H1 (cell line): ENCODE measurements around the gene CAMKK1. TPM values are rescaled to one million over a fixed set of nuclear protein-coding genes. Genes with fewer than 3 reads are reported as not detected.

Experiments
- CTCF ChIA-PET: fragments of 300-600 bp; sonication (Branson Sonifier 250); formaldehyde crosslinking; loops from one replicate; lab custom pipeline; 2021; ENCODE audit not compliant: partially characterized antibody; lab: Charles Lee
- POLR2A ChIA-PET: fragments of 300-600 bp; sonication (Branson Sonifier 250); formaldehyde crosslinking; loops from one replicate; lab custom pipeline; 2021; ENCODE audit warnings: inconsistent platforms; ENCODE audit not compliant: partially characterized antibody; lab: Charles Lee
- DNase-seq, 2 experiments: peaks; one replicate each; pipeline versions ENCODE4 v3.0.0 to v3.0.0-alpha.2; 2010 to 2022; ENCODE audit warnings: low spot score in 2 of 2, low read depth in 1 of 2, mixed read lengths in 1 of 2
- FAIRE-seq: peaks from 2 replicates; lab custom pipeline; 2011; peaks lifted over from hg19 to GRCh38; lab: Jason Lieb, UNC
- H2AFZ ChIP-seq: 2 replicates; pipeline ENCODE4 v1.8.1; 2012; ENCODE audit warnings: low read length, inconsistent platforms
- H2AK5ac ChIP-seq: 2 replicates; pipeline ENCODE4 v1.6.1; 2013; ENCODE audit warnings: low read depth, low read length
- H2BK120ac ChIP-seq: replicated peaks from 2 replicates; pipeline ENCODE3; 2013; ENCODE audit warnings: low read depth, low read length, inconsistent platforms
- H2BK12ac ChIP-seq: 2 replicates; pipeline ENCODE4 v1.6.1; 2013; ENCODE audit warnings: low read depth, low read length
- H2BK15ac ChIP-seq: 2 replicates; pipeline ENCODE4 v1.6.1; 2013; ENCODE audit warnings: low read length
- H2BK20ac ChIP-seq: 2 replicates; pipeline ENCODE4 v1.6.1; 2013; ENCODE audit warnings: low read length
- H2BK5ac ChIP-seq: 2 replicates; pipeline ENCODE4 v1.6.1; 2013; ENCODE audit warnings: low read depth, low read length
- H3K14ac ChIP-seq: 2 replicates; pipeline ENCODE4 v1.6.1; 2013; ENCODE audit warnings: inconsistent platforms; ENCODE audit not compliant: insufficient read length
- H3K18ac ChIP-seq: 2 replicates; pipeline ENCODE4 v1.6.1; 2013; ENCODE audit warnings: low read length; ENCODE audit errors: extremely low read depth
- H3K23ac ChIP-seq: 2 replicates; pipeline ENCODE4 v1.6.1; 2013; ENCODE audit warnings: inconsistent platforms; ENCODE audit not compliant: insufficient read length
- H3K23me2 ChIP-seq: 2 replicates; pipeline ENCODE4 v1.6.1; 2013; ENCODE audit warnings: low read depth, low read length
- H3K27ac ChIP-seq: 2 replicates; pipeline ENCODE4 v1.6.1; 2011; ENCODE audit warnings: low read depth, low read length, inconsistent platforms
- H3K27me3 ChIP-seq, 4 experiments: replicated peaks in 1 of 4; 1 replicate in 1 of 4; 2 replicates in 3 of 4; pipeline versions ENCODE4 v1.6.1 to v1.8.1; 2011 to 2013; ENCODE audit warnings: low read length in 3 of 4, mild to moderate bottlenecking in 3 of 4, inconsistent platforms in 2 of 4, mixed read lengths in 2 of 4, moderate library complexity in 1 of 4; ENCODE audit not compliant: control insufficient read depth in 3 of 4, insufficient read depth in 3 of 4; ENCODE audit errors: extremely low read depth in 1 of 4
- H3K36me3 ChIP-seq, 4 experiments: 2 replicates each; pipeline versions ENCODE4 v1.6.1 to v1.8.1; 2011 to 2013; ENCODE audit warnings: mild to moderate bottlenecking in 4 of 4, low read length in 3 of 4, moderate library complexity in 2 of 4, control low read depth in 1 of 4, inconsistent platforms in 1 of 4; ENCODE audit not compliant: insufficient read depth in 4 of 4, control insufficient read depth in 2 of 4
- H3K4ac ChIP-seq: replicated peaks from 2 replicates; pipeline ENCODE3; 2013; ENCODE audit warnings: low read length, low read depth, mixed read lengths, inconsistent platforms; ENCODE audit not compliant: insufficient read length
- H3K4me1 ChIP-seq, 4 experiments: replicated peaks in 1 of 4; 1 replicate in 1 of 4; 2 replicates in 3 of 4; pipeline versions ENCODE4 v1.6.1 to v1.8.1; 2011 to 2013; ENCODE audit warnings: low read length in 3 of 4, inconsistent platforms in 2 of 4, mixed read lengths in 1 of 4; ENCODE audit not compliant: insufficient read depth in 4 of 4, control insufficient read depth in 3 of 4
- H3K4me2 ChIP-seq, 2 experiments: 2 replicates each; pipeline versions ENCODE4 v1.6.1 to v1.8.1; 2011 to 2013; ENCODE audit warnings: low read depth in 2 of 2, low read length in 2 of 2, control low read depth in 1 of 2, inconsistent platforms in 1 of 2, mild to moderate bottlenecking in 1 of 2; ENCODE audit not compliant: insufficient read depth in 1 of 2
- H3K4me3 ChIP-seq, 4 experiments: fragments of 200-600, 300-600 bp in 1 of 4; sonication (generic), shearing (Covaris generic), sonication (Bioruptor Twin) in 1 of 4; 2 replicates each; pipeline versions ENCODE4 v1.5.1 to v1.8.1; 2011 to 2016; ENCODE audit warnings: low read length in 4 of 4, low read depth in 3 of 4, control low read depth in 2 of 4, inconsistent platforms in 2 of 4, mild to moderate bottlenecking in 2 of 4, mixed read lengths in 1 of 4, moderate library complexity in 1 of 4; ENCODE audit not compliant: insufficient read depth in 2 of 4; ENCODE audit errors: extremely low read depth in 1 of 4
- H3K56ac ChIP-seq: replicated peaks from 2 replicates; pipeline ENCODE3; 2013; ENCODE audit warnings: low read depth, mild to moderate bottlenecking, mixed read lengths, low read length, inconsistent platforms; ENCODE audit not compliant: insufficient read length
- H3K79me1 ChIP-seq: 2 replicates; pipeline ENCODE4 v1.6.1; 2013; ENCODE audit warnings: low read depth, low read length, control low read depth
- H3K79me2 ChIP-seq, 2 experiments: 2 replicates each; pipeline versions ENCODE4 v1.6.1 to v1.8.1; 2012 to 2013; ENCODE audit warnings: low read length in 2 of 2, mild to moderate bottlenecking in 2 of 2, inconsistent platforms in 1 of 2; ENCODE audit not compliant: insufficient read depth in 2 of 2, control insufficient read depth in 1 of 2
- H3K9ac ChIP-seq, 4 experiments: replicated peaks in 1 of 4; 1 replicate in 1 of 4; 2 replicates in 3 of 4; pipeline versions ENCODE4 v1.6.1 to v1.8.1; 2011 to 2013; ENCODE audit warnings: low read depth in 3 of 4, low read length in 3 of 4, control low read depth in 2 of 4, mild to moderate bottlenecking in 2 of 4, moderate library complexity in 2 of 4, inconsistent platforms in 1 of 4; ENCODE audit errors: extremely low read depth in 1 of 4
- H3K9me3 ChIP-seq, 2 experiments: 2 replicates each; pipeline versions ENCODE4 v1.6.1 to v1.8.1; 2012 to 2013; ENCODE audit warnings: mild to moderate bottlenecking in 2 of 2, moderate library complexity in 2 of 2, control low read depth in 1 of 2, inconsistent platforms in 1 of 2, low read depth in 1 of 2, low read length in 1 of 2, mixed read lengths in 1 of 2; ENCODE audit not compliant: insufficient read depth in 2 of 2
- H4K20me1 ChIP-seq, 2 experiments: replicated peaks in 1 of 2; 2 replicates each; pipeline versions ENCODE3 to v1.8.1; 2011 to 2013; ENCODE audit warnings: inconsistent platforms in 2 of 2, low read length in 2 of 2, mild to moderate bottlenecking in 1 of 2; ENCODE audit not compliant: insufficient read depth in 2 of 2, control insufficient read depth in 1 of 2
- H4K5ac ChIP-seq: 2 replicates; pipeline ENCODE4 v1.6.1; 2013; ENCODE audit warnings: low read length, low read depth, mixed read lengths, inconsistent platforms; ENCODE audit not compliant: insufficient read length
- H4K8ac ChIP-seq: 2 replicates; pipeline ENCODE4 v1.8.0; 2013; ENCODE audit warnings: mild to moderate bottlenecking, moderate library complexity, low read length, inconsistent platforms; ENCODE audit not compliant: insufficient read depth; ENCODE audit errors: extremely low read depth
- H4K91ac ChIP-seq: replicated peaks from 2 replicates; pipeline ENCODE3; 2013; ENCODE audit warnings: low read length, mixed read lengths, inconsistent platforms; ENCODE audit not compliant: insufficient read length
- EGR1 ChIP-seq: IDR thresholded peaks from 2 replicates; pipeline ENCODE4 v1.6.1; 2011; ENCODE audit warnings: low read depth, low read length, borderline replicate concordance
- HDAC2 ChIP-seq, 2 experiments: fragments of 300-600 bp in 1 of 2; sonication (generic) in 1 of 2; IDR thresholded peaks; 2 replicates each; pipeline ENCODE4 v1.6.1; 2011 to 2012; ENCODE audit warnings: low read depth in 2 of 2, low read length in 2 of 2, mild to moderate bottlenecking in 2 of 2, moderate library complexity in 2 of 2, borderline replicate concordance in 1 of 2, inconsistent platforms in 1 of 2
- KDM4A ChIP-seq: IDR thresholded peaks from one replicate; pipeline ENCODE4 v1.7.1; 2012; ENCODE audit warnings: low read depth, mild to moderate bottlenecking, moderate library complexity, low read length, inconsistent platforms; ENCODE audit not compliant: severe bottlenecking
- SIRT6 ChIP-seq: IDR thresholded peaks from one replicate; pipeline ENCODE4 v1.7.1; 2012; ENCODE audit warnings: low read length, inconsistent platforms
- WGBS, 2 experiments: shearing (Covaris generic) in 1 of 2; methylation state at CpG; one replicate each; pipeline versions ENCODE4 v1.1.6 to v1.1.7; 2013 to 2015; ENCODE audit warnings: low lambda C conversion rate in 2 of 2, mixed read lengths in 2 of 2, inconsistent platforms in 1 of 2, low coverage in 1 of 2, missing lambda C conversion rate in 1 of 2; ENCODE audit not compliant: insufficient replicate concordance in 2 of 2, insufficient coverage in 1 of 2, insufficient read length in 1 of 2; ENCODE audit errors: extremely low coverage in 1 of 2, missing lambda C conversion rate in 1 of 2; 5-methylcytosine and 5-hydroxymethylcytosine counted together
- polyA plus RNA-seq, 7 experiments: library from polyadenylated mRNA; depleted of rRNA in 3 of 7; stranded (reverse) in 5 of 7; unstranded in 2 of 7; fragments of >200 nt in 5 of 7; fragments of 200-250 nt in 2 of 7; gene quantifications; 1 replicate in 5 of 7; 2 replicates in 1 of 7; 4 replicates in 1 of 7; pipeline versions ENCODE4 v1.2.1 to v1.2.3, GENCODE V29; 2011 to 2013; ENCODE audit warnings: missing spikeins in 2 of 7, mixed read lengths in 2 of 7
- total RNA-seq: library from RNA; stranded (reverse); fragmentation: NEBNext Ultra II Directional; extraction: Animal tissue kit (Norgen Biotek cat#: 25700); gene quantifications from 2 replicates; pipeline ENCODE4 v1.2.1, GENCODE V29; 2021
- TF ChIP-seq, protein P1 (sequence below): IDR thresholded peaks from 2 replicates; pipeline ENCODE4 v1.6.1; 2012; ENCODE audit warnings: inconsistent platforms

Gene CAMKK1
- total and polyA plus RNA-seq, 2 of the 8 experiments (the other 6 are each of a cell fraction or from before 2014, with no cell fraction given): 7.1 to 7.6 TPM

DNA sequence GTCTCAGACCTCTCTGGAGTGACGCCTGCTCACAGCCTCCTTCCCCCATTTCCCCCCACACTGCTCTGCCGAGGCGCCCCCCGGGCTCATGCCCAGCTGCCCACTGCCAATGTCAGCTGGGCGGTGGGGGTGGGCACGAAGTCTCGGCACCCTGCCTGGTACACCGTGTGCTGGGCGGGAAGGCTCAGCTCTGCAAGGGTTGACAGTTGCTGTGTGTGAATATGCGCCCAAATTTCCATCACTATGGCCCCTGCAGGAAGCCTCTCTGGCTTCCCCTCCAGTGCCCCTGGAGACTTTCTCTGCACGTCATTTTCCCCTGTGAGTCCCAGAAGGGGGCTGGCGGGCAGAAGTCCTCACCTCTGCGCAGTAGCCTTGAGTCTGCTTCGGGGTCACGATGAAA is 11.6 kb upstream of the CAMKK1 start:
- Histone ChIP-seq H2BK12ac (peak overlapping the region; percentile 96; the same call in 1 of the 2 replicates), H3K9me3 (no peaks in the 10 kb centered on the region), H3K14ac (no peak overlapping the region), H3K4me1 (peaks cover 0 to 31% (median 25%) of the 10 kb centered on the region in 4 experiments; a peak in 6 of 7 replicates), H2AK5ac (0 out of 2 replicates have a peak overlapping the region, but pooled peaks have one; percentile 65), H2BK120ac (no peak overlapping the region), H3K9ac (no peak overlapping the region), H3K36me3 (0 out of 8 replicates have a peak, but pooled peaks cover 0 to 2% (median 0%) of the 10 kb centered on the region in 4 experiments), H4K20me1 (no peaks in the 10 kb centered on the region), H3K79me2 (no peaks in the 10 kb centered on the region), H3K18ac (peak overlapping the region; percentile 98), H3K4me2 (peak overlapping the region; percentile 18 to 60; a peak in 3 of 4 replicates), H2AFZ (no peak overlapping the region), H2BK15ac (0 out of 2 replicates have a peak overlapping the region, but pooled peaks have one; percentile 88), H4K91ac (peak overlapping the region; percentile 22), H3K56ac (no peak overlapping the region), H2BK5ac (peak overlapping the region; percentile 96; the same call in 1 of the 2 replicates), H3K27ac (no peak overlapping the region), H3K23me2 (peaks cover 5% of the 10 kb centered on the region; the same call in 1 of the 2 replicates), H3K79me1 (no peaks in the 10 kb centered on the region), H3K4me3 (no peak overlapping the region), H3K27me3 (no peaks in the 10 kb centered on the region), H3K4ac (no peak overlapping the region), H4K5ac (no peak overlapping the region), H3K23ac (no peak overlapping the region), H4K8ac (peak overlapping the region; percentile 51), H2BK20ac (peak overlapping the region; percentile 90; the same call in 1 of the 2 replicates)
- WGBS, 2 experiments: 13% methylated on average over 7 of the region's 15 CpGs; no CpG with 5 or more reads in 1 of the 2 experiments
- ChIA-PET POLR2A (interaction anchor here (0.9 to 3.8 kb wide), 6 partner anchors 11 to 62 kb away, joined by 3 to 22 read pairs (median 4); partner anchors contain the start of genes CAMKK1 and NCBP3), CTCF (interaction anchor here (0.9 to 13.2 kb wide), 9 partner anchors 10 to 167 kb away, joined by 3 to 131 read pairs (median 17); partner anchors contain the start of genes CAMKK1 and NCBP3)
- no peak for DNase-seq
- FAIRE-seq: no peak
- TF ChIP-seq KDM4A (no peak), SIRT6 (no peak), EGR1 (no peak), HDAC2 (IDR thresholded peaks at IDR 0.05; ENCODE audit: borderline replicate concordance in 1 of 2, low read depth in 2 of 2, low read length in 2 of 2) (peak in 1 of 2 experiments; percentile 73; a peak in 1 of 4 replicates)
- TF ChIP-seq, protein P1, sequence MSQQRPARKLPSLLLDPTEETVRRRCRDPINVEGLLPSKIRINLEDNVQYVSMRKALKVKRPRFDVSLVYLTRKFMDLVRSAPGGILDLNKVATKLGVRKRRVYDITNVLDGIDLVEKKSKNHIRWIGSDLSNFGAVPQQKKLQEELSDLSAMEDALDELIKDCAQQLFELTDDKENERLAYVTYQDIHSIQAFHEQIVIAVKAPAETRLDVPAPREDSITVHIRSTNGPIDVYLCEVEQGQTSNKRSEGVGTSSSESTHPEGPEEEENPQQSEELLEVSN: peak; percentile 78
